ENCODE results near the gene ARSG.
"Not testable (repeated sequence)": the region's sequence is repeated elsewhere in the genome, so short reads cannot be mapped to it uniquely, and the experiment has no call there.

Gene ARSG

DNA sequence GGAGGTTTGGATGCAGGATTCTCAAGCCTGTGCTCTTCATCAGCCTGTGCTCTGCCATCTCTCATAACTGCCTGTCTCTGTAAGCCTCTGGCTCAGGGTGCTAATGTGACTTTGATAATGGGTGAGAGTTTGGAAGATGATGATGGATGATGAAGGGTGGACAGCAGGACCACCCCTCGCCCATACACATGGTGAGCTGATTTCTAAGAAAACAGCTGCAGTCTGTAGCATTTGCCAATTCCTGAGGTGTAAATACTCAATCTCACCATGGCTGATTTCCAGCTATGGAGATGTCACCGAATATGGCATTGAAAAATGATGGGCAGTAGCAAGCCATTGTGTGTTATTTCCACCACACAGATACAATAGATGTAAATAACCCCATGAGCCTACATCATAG is 74.2 kb downstream of the ARSG start:
- no peaks in the 10 kb centered on the region for H3K9me3 ChIP-seq (ENCODE audit: control insufficient read depth, insufficient read depth, low read length)
- no peaks in the 10 kb centered on the region for H3K4me1 ChIP-seq (ENCODE audit: control insufficient read depth, low read length)
- TF ChIP-seq, protein P1, sequence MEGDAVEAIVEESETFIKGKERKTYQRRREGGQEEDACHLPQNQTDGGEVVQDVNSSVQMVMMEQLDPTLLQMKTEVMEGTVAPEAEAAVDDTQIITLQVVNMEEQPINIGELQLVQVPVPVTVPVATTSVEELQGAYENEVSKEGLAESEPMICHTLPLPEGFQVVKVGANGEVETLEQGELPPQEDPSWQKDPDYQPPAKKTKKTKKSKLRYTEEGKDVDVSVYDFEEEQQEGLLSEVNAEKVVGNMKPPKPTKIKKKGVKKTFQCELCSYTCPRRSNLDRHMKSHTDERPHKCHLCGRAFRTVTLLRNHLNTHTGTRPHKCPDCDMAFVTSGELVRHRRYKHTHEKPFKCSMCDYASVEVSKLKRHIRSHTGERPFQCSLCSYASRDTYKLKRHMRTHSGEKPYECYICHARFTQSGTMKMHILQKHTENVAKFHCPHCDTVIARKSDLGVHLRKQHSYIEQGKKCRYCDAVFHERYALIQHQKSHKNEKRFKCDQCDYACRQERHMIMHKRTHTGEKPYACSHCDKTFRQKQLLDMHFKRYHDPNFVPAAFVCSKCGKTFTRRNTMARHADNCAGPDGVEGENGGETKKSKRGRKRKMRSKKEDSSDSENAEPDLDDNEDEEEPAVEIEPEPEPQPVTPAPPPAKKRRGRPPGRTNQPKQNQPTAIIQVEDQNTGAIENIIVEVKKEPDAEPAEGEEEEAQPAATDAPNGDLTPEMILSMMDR (IDR thresholded peaks at IDR 0.05; ENCODE audit: low read depth, low read length, poor library complexity, severe bottlenecking): no peak
- H3K27me3 ChIP-seq (ENCODE audit: control insufficient read depth, low read length): no peaks in the 10 kb centered on the region
- H3K36me3 ChIP-seq (ENCODE audit: control insufficient read depth, low read length): no peaks in the 10 kb centered on the region
- H3K9me2 ChIP-seq (replicated peaks; ENCODE audit: control insufficient read depth, low read length): no peaks in the 10 kb centered on the region
- H3K79me2 ChIP-seq (ENCODE audit: control insufficient read depth, low read length): no peaks in the 10 kb centered on the region
- H4K20me1 ChIP-seq (ENCODE audit: control insufficient read depth, insufficient read depth, low read depth, low read length): no peaks in the 10 kb centered on the region
- no peak overlapping the region for H3K27ac ChIP-seq (ENCODE audit: low read depth, low read length)
- H3F3A ChIP-seq (ENCODE audit: control insufficient read depth, insufficient read depth): no peaks in the 10 kb centered on the region
- no peak overlapping the region for H3K4me3 ChIP-seq (ENCODE audit: low read length)
- no peak overlapping the region for H3K4me2 ChIP-seq (ENCODE audit: low read length)

DNA sequence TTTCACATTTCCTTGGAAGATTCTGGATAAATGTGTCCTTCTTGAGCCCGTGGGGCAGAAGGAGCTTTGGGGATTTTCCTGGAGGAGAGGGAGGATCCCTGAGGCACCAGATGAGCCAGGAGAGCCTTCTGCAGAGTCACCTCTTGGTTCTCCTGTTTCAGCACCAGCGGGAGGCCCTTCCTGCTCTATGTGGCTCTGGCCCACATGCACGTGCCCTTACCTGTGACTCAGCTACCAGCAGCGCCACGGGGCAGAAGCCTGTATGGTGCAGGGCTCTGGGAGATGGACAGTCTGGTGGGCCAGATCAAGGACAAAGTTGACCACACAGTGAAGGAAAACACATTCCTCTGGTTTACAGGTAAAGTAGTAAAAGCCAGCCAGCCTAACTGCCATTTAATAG is 77.1 kb downstream of the ARSG start:
- no peak overlapping the region for H3K4me2 ChIP-seq (ENCODE audit: low read length)
- H3K4me1 ChIP-seq (ENCODE audit: control insufficient read depth, low read length): no peaks in the 10 kb centered on the region
- TF ChIP-seq, protein P1 (IDR thresholded peaks at IDR 0.05; ENCODE audit: low read depth, low read length, poor library complexity, severe bottlenecking): no peak
- no peak for TF ChIP-seq EZH2phosphoT487 (IDR thresholded peaks at IDR 0.05; ENCODE audit: borderline replicate concordance, low read length)

DNA sequence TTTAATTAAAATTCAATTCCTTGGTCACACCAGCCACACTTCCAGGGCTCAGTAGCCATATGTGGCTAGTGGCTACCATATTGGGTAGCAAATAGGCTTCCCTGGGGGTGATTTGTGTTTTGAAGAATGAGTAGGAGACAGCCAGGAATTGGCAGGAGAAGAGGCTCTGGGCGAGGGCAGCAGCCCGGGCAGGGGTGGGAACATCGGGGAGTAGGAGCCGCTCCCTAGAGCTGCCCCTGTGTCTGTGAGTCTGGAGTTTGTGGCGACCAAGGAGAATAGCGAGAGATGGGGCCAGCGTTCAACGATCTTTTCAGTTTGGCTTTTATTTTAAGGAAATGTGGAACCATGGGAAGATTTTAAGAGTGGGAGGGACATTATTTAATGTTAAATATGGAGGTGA is 84.3 kb downstream of the ARSG start:
- Histone ChIP-seq H4K20me1 (ENCODE audit: control insufficient read depth, insufficient read depth, low read depth, low read length) (no peaks in the 10 kb centered on the region), H3K27me3 (ENCODE audit: control insufficient read depth, low read length) (no peaks in the 10 kb centered on the region), H3K4me3 (ENCODE audit: low read length) (no peak overlapping the region), H3K9me3 (ENCODE audit: control insufficient read depth, insufficient read depth, low read length) (no peaks in the 10 kb centered on the region), H3K36me3 (ENCODE audit: control insufficient read depth, low read length) (no peaks in the 10 kb centered on the region), H3K4me2 (ENCODE audit: low read length) (no peak overlapping the region), H3F3A (ENCODE audit: control insufficient read depth, insufficient read depth) (no peaks in the 10 kb centered on the region), H3K79me2 (ENCODE audit: control insufficient read depth, low read length) (no peaks in the 10 kb centered on the region), H3K4me1 (ENCODE audit: control insufficient read depth, low read length) (no peaks in the 10 kb centered on the region), H3K9me2 (replicated peaks; ENCODE audit: control insufficient read depth, low read length) (no peaks in the 10 kb centered on the region), H3K27ac (ENCODE audit: low read depth, low read length) (no peak overlapping the region)
- no peak for TF ChIP-seq EZH2phosphoT487 (IDR thresholded peaks at IDR 0.05; ENCODE audit: borderline replicate concordance, low read length)
- TF ChIP-seq, protein P1 (IDR thresholded peaks at IDR 0.05; ENCODE audit: low read depth, low read length, poor library complexity, severe bottlenecking): no peak

More for the DNA sequence above, 77.1 kb downstream of the ARSG start:
- Histone ChIP-seq H3K9me3 (ENCODE audit: control insufficient read depth, insufficient read depth, low read length) (no peaks in the 10 kb centered on the region), H3K36me3 (ENCODE audit: control insufficient read depth, low read length) (no peaks in the 10 kb centered on the region), H3K4me3 (ENCODE audit: low read length) (no peak overlapping the region), H3K27me3 (ENCODE audit: control insufficient read depth, low read length) (no peaks in the 10 kb centered on the region), H4K20me1 (ENCODE audit: control insufficient read depth, insufficient read depth, low read depth, low read length) (no peaks in the 10 kb centered on the region), H3K9me2 (replicated peaks; ENCODE audit: control insufficient read depth, low read length) (no peaks in the 10 kb centered on the region), H3K27ac (ENCODE audit: low read depth, low read length) (no peak overlapping the region), H3F3A (ENCODE audit: control insufficient read depth, insufficient read depth) (no peaks in the 10 kb centered on the region), H3K79me2 (ENCODE audit: control insufficient read depth, low read length) (no peaks in the 10 kb centered on the region)

DNA sequence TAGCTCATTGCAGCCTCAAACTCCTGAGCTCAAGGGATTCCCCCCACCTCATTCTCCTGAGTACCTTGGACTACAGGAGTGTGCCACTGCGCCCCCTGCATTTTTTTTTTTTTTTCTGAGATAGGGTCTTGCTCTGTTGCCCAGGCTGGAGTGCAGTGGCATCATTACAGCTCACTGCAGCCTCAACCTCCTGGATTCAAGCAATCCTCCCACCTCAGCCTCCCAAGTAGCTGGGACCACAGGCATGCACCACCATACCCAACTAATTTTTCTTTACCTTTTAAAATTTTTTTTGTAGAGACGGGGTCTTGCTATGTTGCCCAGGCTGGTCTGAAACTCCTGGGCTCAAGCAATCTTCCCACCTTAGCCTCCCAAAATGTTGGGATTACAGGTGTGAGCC is 84.9 kb downstream of the ARSG start:
- H3K27ac ChIP-seq (ENCODE audit: low read depth, low read length); H3K9me2 ChIP-seq (replicated peaks; ENCODE audit: control insufficient read depth, low read length); H3K79me2 ChIP-seq (ENCODE audit: control insufficient read depth, low read length); H3F3A ChIP-seq (ENCODE audit: control insufficient read depth, insufficient read depth); H3K27me3 ChIP-seq (ENCODE audit: control insufficient read depth, low read length); H3K4me1 ChIP-seq (ENCODE audit: control insufficient read depth, low read length); H3K36me3 ChIP-seq (ENCODE audit: control insufficient read depth, low read length); H3K4me2 ChIP-seq (ENCODE audit: low read length); H3K9me3 ChIP-seq (ENCODE audit: control insufficient read depth, insufficient read depth, low read length); H3K4me3 ChIP-seq (ENCODE audit: low read length); H4K20me1 ChIP-seq (ENCODE audit: control insufficient read depth, insufficient read depth, low read depth, low read length): not testable (repeated sequence)
